ENCODE data around the gene DUSP1.

- TF ChIP-seq EZH2phosphoT487 (IDR thresholded peaks at IDR 0.05) (no peak), EZH2 (IDR thresholded peaks at IDR 0.05) (no peak)
Observed at GRCh38 chr5:172751761-172752510, 19.1 kb downstream of the DUSP1 start.

Data from neural progenitor cell (in vitro differentiated cells).